ENCODE results near the gene SDC1. TPM values are rescaled to one million over a fixed set of nuclear protein-coding genes. Genes with fewer than 3 reads are reported as not detected.
"Not testable (repeated sequence)": the region's sequence is repeated elsewhere in the genome, so short reads cannot be mapped to it uniquely, and the experiment has no call there.

SDC1 gene
- total RNA-seq, 4 donors from 2014 or later: 0.50 to 5.4 (median 1.6) TPM

GRCh38 chr2:20196053-20196656 is 28.8 kb downstream of the SDC1 start:
- DNase-seq (ENCODE audit: low spot score): no peak
- no peak for TF ChIP-seq CTCF (IDR thresholded peaks at IDR 0.05)
- no peak for ATAC-seq (ENCODE audit: low FRiP score)

GRCh38 chr2:20195431-20196033 is 29.4 kb downstream of the SDC1 start:
- TF ChIP-seq CTCF (IDR thresholded peaks at IDR 0.05): no peak
- ATAC-seq (ENCODE audit: low FRiP score) (no peak), DNase-seq (ENCODE audit: low spot score) (no peak)

GRCh38 chr2:20195016-20195411 is 29.9 kb downstream of the SDC1 start:
- not testable (repeated sequence) for ATAC-seq (ENCODE audit: low FRiP score); DNase-seq (ENCODE audit: low spot score)

GRCh38 chr2:20194097-20195015 is 30.6 kb downstream of the SDC1 start:
- ATAC-seq (ENCODE audit: low FRiP score) (no peak), DNase-seq (ENCODE audit: low spot score) (no peak)
- no peak for TF ChIP-seq CTCF (IDR thresholded peaks at IDR 0.05)

- ATAC-seq (ENCODE audit: low FRiP score): no peak
- no peak for DNase-seq (ENCODE audit: low spot score)
- TF ChIP-seq CTCF (IDR thresholded peaks at IDR 0.05): no peak
Observed at GRCh38 chr2:20193185-20193584, 31.7 kb downstream of the SDC1 start.

- DNase-seq (ENCODE audit: low spot score): no peak
- no peak for TF ChIP-seq CTCF (IDR thresholded peaks at IDR 0.05)
- no peak for ATAC-seq (ENCODE audit: low FRiP score)
Observed at GRCh38 chr2:20192781-20193180, 32.1 kb downstream of the SDC1 start.

GRCh38 chr2:20191714-20192569 is 33.0 kb downstream of the SDC1 start:
- DNase-seq (ENCODE audit: low spot score) (no peak), ATAC-seq (ENCODE audit: low FRiP score) (no peak)
- TF ChIP-seq CTCF (IDR thresholded peaks at IDR 0.05): no peak
